GM19023 (cell line): ENCODE measurements around the gene HK3.

Experiments used
- ATAC-seq: cut with Tn5 transposase; IDR thresholded peaks from one replicate; pipeline ENCODE4 v1.9.1; 2021; ENCODE audit warnings: mild to moderate bottlenecking, moderate library complexity; ENCODE audit not compliant: unreplicated experiment

HK3 gene

DNA sequence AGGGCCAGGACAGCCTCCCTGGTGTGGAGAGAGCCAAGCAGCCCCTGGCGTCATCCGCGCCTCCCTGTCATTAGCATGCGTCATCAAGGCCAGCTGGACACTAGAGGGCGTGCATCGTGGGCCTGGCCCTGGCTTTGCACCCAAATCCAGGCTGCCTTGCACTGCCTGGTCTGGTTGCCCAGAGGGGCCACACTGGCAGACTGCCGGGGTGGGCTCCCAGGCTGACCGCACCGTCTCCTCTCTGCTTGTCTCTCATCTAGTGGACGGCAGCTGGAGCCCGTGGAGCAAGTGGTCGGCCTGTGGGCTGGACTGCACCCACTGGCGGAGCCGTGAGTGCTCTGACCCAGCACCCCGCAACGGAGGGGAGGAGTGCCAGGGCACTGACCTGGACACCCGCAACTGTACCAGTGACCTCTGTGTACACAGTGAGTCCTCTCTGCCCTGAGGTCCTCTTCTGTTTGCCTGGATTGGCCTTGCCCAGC lies 29.0 kb downstream of the HK3 start:
- ATAC-seq = no peak

DNA sequence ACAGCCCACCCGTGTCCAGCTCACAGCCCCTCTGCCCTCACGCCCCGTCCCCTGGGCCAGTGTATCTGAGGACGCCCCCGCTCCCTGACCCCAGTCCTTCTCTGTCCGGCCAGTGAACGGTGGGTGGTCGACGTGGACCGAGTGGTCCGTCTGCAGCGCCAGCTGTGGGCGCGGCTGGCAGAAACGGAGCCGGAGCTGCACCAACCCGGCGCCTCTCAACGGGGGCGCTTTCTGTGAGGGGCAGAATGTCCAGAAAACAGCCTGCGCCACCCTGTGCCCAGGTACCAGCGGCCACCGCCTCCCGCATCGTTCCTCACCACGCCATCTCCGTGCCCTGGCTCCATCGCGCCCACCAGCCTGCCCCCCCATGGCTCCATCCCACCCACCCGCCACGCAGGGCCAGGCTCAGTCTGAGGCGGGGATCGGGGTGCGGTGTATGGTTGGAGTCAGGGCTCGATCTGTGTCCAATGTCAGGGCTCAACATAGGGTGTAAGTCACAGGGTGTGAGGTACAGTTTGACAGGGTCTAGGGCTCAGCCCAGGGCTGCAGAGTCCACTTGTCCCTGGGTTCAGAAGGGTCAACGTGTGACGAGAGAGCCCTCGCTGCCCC lies 29.5 kb downstream of the HK3 start:
- no peak for ATAC-seq

DNA sequence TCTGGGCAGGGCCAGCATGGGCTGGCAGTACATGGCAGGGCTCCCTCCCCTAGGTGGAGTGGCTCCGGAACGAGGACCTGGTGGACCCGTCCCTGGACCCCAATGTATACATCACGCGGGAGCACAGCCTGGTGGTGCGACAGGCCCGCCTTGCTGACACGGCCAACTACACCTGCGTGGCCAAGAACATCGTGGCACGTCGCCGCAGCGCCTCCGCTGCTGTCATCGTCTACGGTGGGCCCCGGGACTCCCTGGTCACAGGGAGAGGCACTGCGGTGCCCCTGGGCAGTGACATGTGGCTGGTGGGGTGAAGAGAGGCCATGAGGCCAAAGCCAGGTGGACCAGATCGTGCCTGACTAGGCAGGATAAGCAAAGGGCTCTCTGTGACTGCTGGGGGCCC lies 30.4 kb downstream of the HK3 start:
- ATAC-seq = no peak

DNA sequence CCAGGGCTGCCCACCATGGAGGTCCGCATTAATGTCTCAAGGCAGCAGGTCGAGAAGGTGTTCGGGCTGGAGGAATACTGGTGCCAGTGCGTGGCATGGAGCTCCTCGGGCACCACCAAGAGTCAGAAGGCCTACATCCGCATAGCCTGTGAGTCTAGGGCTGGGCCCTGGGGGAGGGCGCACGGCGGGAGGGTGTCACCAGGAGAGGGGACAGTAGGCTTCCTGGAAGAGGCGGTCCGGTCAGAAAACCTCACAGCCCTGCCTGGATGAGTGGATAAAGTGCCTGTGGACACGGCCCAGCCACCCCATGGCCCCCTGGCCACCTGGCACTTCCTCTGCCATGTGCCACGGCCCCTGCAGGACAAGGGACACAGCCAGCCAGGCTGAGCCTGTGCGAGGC lies 31.0 kb downstream of the HK3 start:
- ATAC-seq = no peak

DNA sequence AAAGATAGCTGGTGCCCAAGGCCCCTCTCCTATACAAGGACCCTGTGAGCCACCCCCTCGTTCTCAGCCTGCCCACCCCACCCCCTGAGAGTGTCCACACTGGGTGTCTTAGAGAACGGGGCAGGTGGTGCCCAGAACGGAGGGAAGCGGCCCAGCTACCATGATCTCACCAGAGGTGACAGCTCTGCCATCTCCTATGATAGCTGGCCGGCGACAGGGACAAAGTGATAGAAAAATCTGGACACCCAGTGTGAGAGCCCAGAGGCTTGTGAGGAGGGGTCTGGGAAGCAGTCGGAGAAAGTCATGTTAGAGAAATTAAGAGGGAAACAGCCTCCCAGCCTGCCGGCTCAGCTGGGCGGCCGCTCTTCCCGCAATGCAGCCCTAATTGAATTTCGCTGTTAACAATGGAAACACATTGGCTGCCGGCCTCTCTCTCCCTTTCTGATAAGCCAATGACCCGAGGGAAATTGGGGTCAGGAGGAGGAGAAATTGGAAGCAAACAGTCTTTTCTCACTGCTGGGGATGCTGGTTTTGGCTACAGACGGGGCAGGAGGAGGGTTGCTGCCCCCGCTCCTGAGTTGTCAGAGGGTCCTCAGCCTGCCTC lies 32.3 kb downstream of the HK3 start:
- no peak for ATAC-seq

DNA sequence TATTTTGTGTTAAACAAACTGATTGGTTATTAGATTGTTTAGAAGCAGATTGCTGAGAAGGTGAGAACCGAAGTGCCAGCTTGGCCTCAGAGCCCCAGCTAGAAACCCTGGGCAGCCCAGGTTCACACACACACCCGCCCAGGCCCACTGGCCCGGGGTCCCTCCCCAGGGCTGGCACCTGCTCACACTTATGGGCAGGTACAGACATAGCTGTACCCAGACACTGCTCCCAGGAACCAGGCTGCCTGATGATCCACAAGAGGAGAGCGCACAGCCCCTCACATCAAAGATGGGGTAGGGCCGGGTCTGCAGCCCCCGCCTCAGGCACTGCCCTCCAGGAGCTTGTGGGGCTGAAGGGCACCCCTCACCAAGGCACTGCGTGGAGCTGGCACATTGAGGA lies 33.2 kb downstream of the HK3 start:
- ATAC-seq = no peak

DNA sequence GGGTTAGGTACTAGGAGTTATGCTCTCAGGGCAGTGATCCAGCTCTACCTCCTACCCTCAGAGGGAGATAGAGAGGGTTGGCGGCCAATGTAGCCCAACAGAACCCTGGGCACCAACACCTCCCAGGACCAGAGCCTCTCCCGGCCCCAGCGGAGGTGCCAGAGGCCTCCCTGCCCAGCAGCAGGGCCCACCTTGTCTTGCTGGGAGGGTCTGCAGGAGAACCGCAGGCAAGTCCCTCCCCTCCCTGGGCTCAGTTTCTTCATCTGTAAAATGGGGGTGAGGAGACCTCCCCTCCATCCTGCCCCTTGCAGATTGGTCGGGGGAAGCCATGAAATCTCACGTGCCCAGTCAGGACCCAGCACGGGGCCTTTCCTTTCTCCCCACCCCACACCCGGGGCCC lies 34.4 kb downstream of the HK3 start:
- ATAC-seq = no peak

DNA sequence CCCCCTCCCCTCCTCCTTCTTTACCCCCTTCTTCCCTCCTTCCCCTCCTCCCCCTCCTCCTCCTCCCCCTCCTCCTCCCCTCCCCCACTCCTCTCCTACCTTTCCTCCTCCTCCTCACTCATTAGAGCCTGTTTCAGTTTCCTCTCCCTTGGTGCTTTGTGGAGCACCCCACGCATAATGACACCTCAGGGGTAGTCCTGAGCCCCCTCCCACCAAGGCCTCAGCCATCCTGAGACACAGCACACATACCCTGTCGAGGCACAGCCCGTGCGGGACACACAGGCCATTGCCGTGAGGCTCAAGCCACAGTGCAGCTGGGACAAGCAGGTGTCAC lies 35.4 kb downstream of the HK3 start:
- no peak for ATAC-seq

DNA sequence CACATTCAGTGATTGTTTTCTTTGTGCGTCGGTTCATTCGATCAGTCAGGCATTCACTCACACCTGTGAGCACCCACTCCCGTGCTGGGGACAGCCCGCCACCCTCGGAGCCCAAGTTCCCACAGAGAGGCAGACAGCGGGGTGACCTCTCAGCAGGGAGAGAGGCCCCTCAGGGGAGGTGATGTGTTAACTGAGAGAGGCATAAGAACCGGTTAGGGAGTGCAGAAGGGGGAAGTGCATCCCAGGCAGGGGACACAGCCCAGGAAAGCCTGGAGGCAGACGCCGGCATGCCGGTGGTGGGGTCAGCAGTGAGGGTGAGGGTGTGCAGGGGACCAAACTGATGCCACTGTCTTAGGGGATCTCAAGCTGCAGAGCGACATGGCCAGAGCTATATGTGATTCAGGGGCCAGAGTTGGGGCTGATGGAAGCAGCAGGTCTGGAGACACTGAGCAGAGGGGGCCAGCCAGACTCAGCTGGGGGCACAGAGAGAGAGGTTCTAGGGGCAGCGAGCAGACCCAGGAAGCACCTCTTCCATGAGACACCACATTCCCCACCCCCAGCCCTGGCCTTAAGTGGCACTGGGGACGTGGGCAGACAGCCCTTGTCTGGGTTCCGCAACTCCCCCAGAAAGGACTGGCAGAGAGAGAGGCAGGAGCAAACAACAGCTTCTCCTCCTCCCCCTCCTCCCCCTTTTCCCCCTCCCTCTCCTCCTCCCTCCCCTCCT lies 35.9 kb downstream of the HK3 start:
- ATAC-seq = no peak

DNA sequence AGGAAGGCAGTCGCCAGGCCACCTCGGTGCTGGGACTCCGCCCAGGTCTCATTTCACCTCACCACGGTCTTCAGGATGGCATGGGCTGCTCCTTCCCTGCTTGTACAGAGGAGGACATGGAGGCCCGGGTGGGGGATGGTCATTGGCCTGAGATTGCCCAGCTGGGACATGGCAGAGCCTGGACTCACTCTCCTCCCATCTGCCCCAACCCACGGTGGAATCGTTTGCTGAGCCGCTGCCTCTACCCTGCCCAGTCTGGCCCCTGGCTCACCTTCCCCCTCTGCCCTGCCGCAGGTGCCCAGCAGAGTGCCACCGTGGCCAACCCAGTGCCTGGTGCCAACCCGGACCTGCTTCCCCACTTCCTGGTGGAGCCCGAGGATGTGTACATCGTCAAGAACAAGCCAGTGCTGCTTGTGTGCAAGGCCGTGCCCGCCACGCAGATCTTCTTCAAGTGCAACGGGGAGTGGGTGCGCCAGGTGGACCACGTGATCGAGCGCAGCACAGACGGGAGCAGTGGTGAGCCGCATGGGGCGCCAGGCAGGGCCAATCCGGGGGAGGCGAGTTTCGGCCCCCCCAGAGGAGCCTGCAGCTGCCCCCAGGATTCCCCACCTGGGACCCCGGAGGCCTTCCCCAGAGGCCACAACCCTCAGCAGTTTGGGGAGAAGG lies 36.7 kb downstream of the HK3 start:
- no peak for ATAC-seq

DNA sequence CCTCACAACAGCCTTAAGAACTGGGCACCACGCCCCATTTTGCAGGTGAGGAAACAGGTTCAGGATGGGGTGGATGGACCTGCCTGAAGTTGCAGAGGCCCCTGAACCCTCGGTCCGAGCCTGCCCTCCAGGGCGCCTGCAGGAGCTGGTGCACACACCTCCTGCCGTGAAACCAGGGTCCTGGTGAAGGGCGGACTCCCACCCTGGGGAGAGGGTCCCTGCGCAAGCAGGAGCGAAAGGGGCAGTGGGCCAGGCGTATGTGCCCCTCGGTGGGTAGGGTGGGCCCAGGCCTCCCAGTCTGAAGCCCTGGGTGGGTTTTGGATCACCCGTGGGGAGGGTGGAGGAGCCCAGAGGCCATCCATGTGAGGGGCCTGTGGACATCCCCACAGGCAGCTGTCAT lies 37.9 kb downstream of the HK3 start:
- no peak for ATAC-seq

DNA sequence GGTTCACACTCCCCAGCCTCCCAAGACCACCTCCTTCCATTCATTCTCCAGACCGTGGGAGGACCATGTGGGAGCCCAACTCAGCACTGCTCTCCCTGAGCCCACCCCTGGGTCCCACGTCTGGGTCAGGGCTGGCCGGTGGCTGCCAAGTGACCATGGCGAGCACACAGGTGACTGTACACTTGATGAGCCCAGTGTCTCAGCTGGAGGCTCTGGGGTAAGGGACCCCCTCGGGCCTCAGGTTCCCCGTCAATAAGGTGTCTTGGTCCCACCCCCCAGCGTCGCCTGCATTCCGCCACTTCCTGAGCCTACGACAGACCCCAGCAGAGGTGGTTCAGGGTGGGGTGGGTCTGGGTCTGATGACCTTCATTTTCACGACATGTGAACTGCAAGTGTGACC lies 38.8 kb downstream of the HK3 start:
- no peak for ATAC-seq

DNA sequence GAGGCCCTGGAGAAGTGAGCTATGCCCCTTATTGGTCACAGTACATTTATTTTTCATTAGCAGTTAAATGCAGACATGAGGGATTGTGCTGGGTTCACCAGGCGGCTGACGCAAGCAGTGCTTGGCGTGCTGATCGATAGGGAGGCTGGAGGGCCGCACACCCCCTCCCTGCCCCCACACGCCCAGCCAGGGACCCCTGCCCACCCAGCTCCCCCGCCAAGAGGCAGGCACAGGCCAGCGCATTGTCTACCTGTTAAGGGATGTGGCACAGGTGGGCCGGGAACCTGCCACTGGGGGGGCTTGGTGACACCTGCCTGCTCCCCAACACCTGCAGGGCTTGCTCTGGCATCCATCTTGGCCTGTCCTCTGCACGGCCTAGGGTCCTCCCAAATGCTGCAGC lies 39.2 kb downstream of the HK3 start:
- ATAC-seq = no peak

DNA sequence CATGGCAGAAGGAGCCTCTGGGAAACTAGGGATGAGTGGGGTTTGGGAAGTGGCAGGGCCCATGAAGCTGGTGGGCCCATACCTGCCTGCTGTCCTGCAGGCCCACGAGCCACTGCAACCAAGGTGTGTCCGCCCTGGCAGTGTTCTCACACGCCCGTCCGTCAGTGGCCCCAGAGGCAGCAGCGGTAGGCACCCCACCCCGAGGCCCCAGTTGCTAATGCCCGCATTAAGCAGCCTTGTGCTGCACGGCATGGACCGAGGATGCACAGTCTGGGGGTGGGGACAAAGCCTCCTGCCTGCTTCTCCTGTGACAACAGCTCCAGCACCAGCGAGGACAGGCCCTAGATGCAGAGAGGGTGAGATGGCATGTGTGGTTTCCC lies 41.3 kb downstream of the HK3 start:
- no peak for ATAC-seq

DNA sequence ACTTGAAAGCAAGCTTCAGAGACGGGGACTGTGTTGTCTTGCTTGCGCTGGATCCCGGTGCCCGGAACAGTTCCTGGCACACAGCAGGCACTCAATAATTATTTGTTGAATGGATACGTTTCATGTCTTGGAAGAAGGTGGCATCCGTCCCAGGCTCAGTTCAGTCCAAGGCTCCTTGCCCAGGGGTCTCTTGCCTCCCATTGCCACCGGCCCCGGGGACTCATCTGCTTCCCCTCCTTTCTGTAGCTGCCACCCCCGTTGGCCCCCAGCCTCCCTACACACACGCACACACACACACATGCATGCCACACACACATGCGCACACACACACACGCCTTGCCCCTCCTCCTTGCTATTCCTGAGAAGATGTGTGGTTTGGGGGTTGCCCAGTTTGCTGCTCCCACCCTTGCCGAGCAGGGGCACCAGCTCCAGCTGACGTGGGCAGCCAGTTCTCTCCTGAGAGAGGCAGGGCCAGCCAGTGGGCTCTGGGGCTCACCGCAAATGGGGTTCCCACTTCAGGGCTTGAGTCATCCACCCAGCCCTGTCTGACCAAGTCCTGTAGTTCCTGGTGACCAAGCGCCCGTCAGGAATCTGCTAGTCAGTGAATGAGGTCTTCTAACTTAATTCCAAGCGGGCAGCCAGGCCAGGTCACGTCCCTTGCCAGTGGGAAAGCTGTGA lies 41.8 kb downstream of the HK3 start:
- ATAC-seq = no peak

DNA sequence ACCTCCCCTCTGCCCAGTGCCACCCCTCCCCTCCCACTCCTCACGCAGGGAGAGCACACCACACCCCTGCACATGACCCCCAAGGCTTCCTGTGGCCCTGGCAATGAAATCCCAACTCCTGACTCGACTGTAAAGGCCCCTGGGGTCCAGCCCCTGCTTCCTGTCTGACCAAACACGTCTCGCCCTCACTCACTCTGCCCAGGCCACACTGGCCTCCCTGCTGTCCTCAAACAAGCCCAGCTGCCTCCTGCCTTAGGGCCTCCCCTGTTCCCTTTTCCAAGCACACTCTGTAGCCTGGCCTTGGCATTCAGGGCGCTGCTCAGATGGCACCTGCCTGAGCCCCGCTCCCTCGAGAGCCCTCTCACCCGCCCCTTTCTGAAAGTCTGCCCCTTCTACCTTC lies 42.4 kb downstream of the HK3 start:
- ATAC-seq = no peak

DNA sequence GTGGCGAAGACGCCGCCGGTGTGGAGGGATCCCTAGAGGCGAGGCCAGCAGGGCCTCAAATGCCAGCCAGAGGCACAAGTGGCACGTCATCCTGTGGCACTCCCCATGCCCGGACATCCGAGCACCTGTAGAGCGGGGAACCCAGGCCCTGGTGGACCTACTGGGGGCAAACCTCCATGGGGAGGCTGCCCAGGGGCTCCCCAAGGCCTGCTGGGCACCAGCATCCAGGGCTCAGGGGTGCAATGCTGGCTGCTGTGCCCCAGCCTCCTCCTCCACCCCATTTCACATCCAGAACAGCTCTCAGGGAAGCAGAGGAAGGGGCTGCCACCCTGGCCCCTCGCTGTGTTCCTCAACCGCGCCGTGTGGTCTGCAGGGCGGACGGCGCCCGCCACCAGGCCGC lies 43.5 kb downstream of the HK3 start:
- no peak for ATAC-seq

DNA sequence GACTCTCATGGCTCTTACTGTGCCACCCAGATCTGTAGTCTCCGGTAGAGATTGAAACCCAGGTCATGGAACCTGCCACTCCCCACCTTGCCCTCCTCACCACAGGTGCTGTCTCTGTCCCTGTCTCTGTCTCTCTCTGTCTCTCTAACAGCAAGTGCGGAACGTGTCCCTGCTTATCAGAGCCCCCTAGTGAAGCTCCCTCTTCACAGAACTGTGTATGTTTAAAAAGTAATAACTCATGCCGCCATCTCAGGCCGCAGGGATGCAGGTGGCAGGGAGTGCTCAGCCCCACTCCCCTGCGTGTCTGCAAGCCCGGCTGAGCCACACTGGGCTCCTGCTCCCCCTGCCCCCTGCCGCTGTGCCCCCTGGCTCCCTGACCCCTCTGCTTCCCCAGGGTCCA lies 45.0 kb downstream of the HK3 start:
- ATAC-seq = no peak

DNA sequence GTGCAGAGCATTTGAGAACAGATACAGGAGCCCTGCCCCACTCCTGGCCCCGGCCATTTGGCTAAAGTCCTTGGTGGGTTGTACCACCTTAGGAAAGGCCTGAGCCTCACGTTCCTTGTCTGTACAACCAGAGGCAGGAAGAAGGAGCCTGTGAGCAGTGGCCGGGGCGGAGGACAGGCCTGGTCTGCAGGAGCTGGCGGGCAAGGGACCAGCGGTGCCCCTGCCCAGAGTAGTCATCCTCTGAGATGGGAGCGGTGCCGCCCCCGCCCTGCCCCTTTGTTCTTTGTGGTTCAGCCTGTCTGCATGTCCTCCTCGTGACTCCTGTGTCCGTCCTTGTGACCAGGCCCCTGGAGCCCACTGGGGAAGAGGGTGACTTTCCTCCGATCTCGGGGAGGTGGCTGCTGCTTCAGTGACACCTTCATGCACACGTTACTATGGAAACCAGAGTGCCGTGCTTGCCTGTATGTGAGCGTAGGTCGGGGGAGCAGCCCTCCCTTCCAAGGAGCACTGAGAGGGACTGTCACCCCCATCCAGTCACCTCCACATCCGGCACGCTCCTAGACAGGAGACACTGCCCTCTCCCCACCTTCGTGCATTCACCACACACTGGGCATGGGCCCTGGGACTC lies 45.9 kb downstream of the HK3 start:
- ATAC-seq = no peak

DNA sequence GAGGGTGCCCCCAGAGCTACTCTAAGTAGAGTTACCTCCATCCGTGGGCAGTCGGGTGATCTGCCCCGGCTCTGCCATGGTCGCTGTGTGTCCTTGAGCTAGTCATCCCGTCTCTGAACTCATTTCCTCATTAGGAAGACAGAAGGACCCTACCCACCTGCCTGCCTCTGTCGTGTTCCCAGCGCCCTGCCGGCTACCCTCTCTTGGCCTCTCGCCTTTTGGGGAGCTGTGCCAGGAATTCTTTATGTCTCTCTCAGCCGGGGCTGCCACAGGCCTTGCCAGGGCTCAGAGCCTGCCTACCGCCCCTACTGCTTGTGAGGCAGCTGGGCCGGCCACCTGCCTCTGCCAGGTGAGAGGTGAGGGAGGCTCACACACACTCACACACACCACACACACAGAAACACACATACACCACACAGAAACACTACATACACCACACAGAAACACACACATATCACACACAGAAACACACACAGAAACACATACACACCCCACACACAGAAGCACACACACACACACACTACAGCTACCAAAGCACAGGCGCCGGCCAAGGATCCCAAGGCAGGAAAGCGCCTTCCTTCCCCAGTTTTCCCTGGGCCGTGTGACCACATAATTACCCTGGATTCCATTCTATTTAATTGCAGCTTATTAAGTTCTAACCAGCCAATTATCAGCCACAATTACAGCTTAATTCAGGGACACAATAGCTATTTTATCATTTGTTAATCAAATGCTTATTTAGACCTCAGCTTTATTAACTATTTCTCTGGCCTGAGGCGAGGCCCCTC lies 47.1 kb downstream of the HK3 start:
- no peak for ATAC-seq
